Right kidney (tissue), 1 donor: ENCODE data around the gene RAET1E.
"Not testable (repeated sequence)": the region's sequence is repeated elsewhere in the genome, so short reads cannot be mapped to it uniquely, and the experiment has no call there.

Source experiments
- DNase-seq: peaks from one replicate; pipeline ENCODE4 v3.0.0-alpha.2; 2016

The RAET1E gene

DNA sequence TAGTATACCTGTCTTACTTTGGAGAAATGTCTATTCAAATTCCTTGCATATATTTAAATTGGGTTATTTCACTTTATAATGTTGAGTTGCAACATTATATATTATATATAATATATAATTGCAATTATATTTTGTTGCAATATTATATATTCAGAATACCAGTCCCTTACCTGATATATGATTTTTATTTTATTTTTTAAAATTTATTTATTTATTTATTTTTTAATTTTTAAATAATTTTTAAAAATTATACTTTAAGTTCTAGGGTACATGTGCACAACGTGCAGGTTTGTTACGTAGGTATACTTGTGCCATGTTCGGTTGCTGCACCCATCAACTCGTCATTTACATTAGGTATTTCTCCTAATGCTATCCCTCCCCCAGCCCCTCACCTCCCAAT is 29.1 kb upstream of the RAET1E start:
- not testable (repeated sequence) for DNase-seq

DNA sequence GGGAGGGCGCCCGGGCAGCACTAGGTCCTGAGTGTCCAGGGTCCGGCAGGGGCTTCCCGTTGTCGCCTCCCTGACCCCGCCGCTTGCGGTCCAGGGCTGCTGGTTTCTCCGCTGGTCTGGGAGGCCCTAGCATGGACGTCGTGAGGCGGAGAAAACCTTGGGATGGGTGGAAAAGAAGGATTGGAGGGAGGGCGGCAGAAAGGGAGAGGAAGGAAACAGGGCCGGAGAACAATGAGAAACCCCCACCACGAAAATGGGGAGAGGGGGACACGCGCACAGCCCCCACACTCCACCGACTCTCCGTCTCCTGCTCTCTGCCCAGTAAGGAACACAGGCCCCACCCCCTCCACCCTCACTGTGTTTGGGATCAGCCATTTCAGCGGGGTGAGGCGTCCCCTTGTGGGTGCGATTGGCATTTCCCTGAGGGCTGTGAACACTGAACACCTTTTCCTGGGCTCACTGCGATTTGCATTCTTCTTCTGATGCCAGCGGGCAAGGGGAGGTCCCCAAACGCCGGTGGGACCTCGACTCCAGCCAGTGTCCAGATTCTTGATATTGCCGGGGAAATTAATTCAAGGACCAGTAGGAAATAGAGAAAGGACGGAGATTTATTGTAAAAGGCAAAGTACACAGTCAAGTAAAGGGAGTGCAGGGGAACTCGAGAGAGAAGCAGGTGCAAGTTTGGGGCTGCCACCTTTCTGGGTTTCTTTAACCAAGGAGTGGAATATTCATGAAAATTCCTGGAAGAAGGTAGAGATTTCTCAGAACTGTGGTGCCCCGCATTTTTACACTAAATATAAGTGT is 28.3 kb upstream of the RAET1E start:
- peak; percentile 88 for DNase-seq

DNA sequence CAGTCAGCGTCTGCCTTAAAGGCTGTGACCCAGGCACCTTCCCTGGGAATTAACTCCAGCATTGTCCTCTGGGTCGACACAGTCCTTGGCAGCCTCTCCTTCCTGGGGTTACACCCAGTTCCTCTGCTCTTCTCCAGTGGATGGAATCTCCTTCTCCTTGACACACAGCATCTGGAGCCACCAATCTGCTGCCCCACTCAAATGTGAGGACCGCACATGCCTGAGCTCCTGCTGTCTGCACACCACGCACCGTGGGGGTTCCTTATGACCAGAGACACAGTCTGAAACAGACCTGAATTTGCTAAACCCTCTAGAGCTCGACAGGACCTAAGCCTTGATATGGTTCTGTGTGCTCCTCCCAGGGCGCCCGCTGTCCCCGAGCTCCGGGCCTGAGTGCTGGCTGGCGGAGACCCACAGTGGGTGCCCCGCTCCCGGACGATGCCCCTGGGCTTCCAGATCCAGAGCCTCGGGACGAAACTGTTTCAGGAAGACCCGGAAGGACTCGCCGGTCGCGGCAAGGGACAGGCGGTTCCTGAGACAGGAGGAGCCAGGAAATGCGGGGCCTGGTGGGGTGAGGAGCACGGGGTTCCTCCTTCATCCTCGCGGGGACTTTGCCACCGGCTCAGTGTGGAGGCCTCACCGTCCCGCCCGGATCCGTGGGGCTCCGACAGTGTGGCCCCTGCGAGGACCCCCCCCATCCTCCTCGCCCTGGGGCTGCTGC is 27.5 kb upstream of the RAET1E start:
- no peak for DNase-seq

DNA sequence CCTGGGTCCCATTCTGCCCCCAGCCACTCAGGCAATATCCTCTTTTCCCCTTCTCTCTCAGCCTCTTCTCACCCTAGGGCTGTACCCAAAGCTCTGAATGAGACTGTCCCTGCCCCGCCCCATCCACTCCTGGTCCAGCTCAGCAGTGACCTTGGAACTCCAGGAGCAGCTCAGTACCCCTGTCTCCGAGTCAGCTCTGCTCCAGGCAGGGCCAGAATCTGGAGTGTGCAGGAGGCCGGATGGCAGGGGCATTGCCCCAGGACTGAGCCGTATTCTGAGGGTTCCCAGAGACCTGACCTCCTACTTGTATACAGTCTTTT is 27.0 kb upstream of the RAET1E start:
- no peak for DNase-seq

DNA sequence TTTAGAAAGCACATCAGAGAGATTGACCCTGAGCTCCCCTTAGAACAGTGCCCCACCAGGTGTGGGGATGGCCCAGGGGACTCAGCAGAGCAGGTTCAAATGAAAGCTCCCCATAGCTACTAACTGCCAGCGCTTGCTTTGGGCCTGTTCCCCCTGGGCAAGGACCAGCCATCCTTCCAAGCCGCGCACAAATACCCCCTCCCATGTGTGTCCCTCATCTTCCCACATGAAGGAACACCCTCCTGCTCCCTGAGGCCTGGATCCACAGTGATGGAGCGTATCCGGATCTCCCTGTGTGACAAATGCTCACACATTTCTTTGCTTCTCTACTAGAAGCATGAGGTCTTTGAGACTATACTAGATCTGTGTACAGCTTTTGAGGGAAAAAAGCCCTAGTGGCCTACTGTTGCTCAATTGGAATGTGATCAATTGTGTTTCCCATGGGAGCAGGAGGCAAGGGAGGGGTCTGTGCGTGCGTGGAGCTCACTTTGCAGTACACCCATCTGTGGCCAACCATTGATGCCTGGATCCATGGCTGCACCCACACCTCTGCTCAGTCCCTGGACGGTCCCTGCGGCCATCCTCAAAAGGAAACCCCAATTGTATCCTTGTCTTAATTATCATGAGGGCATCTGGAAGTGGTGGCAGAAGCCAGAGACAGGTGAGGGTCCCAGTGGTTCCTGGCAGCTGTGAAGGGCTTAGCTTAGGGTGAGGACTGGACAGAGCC is 26.5 kb upstream of the RAET1E start:
- DNase-seq: no peak

DNA sequence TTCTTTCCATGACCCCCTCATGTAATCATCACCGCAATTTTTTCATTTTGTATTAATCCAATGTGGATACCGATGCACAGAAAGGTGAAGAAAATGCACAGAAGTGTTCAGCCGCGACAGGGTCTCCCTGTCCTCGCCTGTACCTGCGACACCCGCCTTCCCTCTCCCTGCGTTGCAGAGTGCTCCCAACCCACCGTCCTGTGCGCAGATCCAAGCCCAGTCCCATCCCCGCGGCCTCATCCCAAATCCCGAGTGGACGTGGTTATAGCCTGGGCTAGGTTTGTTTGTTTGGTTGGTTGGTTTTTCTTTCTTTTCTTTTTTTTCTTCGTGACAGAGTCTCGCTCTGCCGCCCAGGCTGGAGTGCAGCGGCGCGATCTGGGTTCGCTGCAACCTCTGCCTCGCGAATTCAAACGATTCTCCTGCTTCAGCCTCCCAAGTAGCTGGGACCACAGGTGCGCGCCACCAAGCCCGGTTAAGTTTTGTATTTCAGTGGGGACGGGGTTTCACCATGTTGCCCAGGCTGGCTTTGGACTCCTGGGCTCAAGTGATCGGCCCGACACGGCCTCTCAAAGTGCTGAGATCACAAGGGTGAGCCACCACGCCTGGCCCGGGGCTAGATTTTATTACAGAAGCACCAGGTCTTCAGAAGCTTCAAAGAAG is 25.5 kb upstream of the RAET1E start:
- peak; percentile 76 for DNase-seq

DNA sequence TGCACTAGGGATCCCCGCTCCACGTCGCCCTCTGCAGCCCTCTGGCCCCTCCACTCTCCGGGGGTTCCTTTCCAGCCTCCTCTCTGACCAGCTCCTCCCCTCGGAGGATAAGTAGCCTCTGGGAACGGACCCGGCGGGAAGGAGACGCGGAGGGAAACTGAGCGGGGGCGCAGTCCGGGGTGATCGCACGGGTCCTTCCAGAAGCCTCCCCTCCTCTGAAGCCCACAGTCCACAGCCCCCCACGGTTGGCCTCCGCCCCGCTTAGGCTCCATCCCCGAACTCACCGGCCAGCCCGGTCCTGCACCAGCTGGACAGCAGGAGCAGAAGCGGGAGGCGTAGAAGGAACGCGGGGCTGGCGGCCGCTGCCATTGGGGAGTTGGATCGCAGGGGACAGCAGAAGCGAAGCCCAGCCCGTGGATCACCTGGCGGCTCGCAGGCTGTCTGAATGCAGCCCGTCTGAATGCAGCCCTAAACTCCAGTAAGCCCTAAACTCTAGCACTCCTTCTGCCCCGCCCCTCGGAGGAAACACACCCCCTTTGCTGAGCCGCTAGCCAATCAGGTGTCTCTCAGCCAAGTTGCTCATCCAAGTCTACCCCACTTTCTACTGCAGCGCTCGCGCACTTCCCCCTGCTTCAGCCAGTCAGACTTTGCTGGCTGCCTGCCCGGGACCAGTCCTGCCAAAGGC is 24.9 kb upstream of the RAET1E start, which contains the start of gene RAET1G:
Gene RAET1G, minus strand, starts transcription at position 480 of the 685 bp plus-strand sequence. Its CDS starts 111 bp downstream, at position 369.
- DNase-seq: peak; percentile 79

DNA sequence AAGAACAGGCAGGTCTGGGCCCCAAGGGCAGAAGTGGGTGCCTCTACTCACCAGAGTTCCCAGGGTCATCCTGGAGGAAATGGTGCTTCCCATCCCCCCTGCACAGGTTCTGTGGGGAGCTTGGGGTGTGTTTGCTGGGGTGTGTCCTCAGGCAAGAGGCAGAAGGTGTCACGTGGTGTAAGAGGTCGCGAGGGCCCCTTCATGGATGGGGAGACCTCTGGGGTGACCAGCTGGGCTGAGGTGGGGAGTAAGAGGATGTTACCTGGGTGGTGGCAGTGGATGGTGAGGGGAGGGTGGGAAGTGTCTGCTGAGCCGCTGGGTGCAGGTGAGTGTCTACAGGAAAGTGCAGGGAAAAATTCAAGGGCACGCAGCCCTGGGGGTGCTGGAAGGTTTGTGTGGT is 24.2 kb upstream of the RAET1E start:
- DNase-seq: not testable (repeated sequence)

DNA sequence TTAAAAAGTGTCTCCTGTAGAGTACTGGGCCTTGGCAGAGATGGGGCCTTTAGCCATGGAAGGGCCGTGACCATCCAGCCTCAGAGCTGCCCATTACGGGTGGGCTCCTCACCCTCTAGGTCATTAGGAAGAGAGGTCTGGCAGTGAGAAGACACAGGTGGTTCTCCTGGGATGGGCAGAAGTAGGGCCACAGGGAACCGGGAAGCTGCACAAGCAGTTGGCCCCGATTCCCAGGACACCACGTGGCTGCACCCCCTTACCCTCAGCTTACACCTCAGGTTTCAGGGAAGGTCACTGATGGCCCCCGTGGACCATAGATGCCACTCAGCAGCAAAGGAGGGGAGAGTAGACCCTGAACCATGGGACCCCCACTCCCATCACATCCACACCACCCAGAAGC is 23.4 kb upstream of the RAET1E start:
- no peak for DNase-seq

DNA sequence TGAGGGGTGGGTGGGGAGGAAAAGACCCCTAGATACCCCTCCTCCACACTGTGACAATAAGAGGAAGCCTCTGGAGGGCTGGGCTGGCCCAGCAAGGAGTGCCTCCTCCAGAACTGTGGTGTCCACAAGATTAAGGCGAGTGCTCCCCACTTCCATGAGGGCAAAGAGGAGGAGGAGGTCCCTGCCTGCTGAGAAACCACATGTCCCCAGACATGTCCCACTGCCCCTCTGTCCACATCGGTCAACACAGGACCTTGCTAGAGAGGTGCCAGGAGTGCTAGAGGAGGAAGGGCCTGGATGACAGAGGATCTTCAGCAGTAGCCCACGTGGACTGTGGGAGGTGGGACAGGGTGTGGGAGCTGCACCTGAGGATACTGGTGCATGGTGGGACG is 21.9 kb upstream of the RAET1E start:
- no peak for DNase-seq

DNA sequence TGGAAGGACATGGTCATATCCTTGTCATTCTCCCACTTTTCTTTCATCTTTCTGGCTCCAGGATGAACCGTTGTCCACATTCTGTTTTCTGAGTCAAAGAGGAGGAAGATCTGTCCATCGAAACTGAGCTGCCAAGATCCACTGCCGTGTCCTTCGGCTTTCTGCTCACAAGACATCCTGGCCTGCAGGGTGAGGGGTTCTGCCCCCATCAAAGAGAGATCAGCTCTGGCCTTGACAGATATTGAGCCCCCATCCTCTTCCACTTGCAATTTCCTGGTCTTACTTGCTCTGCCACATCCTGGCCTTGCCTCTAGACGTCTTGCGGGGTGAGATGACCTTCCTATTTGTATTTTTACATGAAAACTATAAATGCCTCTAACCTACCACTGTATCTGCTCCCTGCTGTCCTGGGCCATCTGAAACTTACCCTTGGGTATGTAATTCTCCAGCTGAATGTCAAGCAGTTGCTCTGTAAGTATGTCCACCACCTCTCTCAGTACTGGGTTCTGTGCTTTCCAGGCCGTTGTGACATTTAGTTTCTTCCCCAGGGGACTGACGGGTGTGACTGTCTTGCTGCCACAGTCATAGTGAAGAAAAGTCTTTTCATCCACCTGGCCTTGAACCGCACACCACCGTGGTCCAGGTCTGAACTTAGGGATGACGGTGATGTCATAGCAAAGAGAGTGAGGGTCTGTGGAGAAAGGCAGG is 21.4 kb upstream of the RAET1E start:
- DNase-seq: not testable (repeated sequence)

DNA sequence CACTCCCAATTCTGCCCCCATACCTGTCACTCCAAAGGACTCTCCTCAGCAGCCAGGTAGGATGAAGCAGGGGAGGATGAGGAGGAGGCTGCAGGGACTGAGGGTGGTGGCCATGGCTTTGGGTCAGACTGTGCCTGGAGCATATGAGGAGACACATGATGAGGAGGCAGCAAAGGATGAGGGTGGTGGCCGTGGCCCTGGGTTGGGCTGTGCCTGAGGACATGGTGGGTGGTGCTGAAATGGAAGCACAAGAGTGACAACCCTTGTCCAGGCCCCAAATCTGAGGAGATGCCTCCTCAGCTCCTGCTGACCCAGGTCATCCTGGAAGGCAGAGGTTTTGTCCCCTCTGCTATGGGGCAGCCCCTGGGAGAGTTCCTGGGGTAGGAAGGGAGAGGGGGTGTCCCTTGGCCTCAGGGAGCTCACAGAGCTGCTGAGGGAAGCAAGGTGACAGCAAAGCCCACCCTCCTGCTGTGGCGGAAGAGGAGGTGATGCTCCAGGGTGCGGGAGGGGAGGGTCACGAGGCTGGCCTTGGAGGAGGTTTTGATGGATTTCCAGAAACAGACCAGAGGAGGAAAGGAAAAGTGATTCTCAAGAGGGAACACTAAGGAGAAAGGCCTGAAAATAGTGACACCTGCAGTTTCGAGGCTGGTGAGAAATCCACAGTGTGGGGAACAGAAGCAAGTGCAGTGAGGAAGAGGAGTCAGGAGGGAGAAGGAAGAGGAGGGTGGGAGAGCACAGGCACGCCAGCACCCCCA is 20.4 kb upstream of the RAET1E start:
- no peak for DNase-seq

DNA sequence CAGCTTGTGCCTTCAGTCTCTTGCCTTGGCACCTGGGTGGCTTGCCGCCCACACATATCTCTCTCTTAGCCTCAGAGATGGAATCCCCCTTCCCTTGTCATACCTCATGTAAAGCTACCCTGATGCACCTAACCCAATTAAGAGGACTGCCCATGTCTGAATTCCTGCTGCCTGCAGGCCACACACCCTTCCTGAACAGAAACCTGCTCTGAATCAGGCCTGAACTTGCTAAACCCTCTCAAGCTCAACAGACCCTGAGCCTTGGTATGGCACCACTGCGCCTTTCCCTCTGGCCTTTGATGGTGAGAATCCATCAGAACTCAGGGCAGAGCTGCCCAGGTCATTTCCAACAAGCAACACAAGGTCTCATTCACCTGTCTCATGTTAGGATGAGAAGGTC is 19.8 kb upstream of the RAET1E start:
- no peak for DNase-seq

DNA sequence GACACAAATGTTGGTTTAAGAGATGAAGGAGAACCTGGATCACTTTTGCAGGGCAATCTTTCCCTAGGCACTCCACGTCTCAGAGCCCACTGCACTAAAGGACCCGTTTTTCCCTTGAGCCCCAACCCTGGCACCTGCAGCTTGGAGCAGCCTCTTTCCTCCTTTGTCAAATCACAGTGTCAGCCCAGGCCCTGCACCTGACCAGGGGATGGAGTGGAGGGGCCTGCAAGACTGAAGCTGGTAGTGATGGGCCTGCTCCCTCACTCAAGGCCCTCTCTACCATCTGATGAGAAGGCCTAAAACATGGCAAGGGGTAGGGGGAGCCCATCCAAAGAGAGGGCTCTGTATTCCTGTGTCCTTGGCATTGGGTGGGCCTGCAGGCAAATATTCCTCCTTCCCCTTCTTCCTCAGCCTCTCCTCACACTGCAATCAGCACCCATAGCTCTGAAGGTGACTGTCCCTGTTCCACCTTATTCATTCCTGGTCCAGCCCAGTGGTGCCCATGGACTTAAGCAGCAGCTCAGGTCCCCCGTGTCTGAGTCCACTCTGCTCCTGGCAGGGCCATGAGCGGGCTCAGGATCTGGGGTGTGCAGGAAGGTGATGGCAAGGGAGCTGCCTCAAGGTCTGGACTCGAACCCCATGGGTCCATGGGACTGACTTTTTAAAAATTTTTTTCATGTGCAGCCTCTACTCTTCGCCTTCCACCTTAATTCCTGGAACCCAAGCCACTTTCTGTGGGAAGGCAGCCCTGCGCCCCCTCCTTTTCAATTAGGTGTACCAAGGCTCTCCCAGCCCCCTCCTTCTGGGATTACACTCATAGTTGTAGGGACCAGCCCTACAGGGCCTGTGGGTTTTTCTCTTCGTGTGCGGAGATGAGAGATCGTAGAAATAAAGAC is 18.3 kb upstream of the RAET1E start:
- DNase-seq: no peak

DNA sequence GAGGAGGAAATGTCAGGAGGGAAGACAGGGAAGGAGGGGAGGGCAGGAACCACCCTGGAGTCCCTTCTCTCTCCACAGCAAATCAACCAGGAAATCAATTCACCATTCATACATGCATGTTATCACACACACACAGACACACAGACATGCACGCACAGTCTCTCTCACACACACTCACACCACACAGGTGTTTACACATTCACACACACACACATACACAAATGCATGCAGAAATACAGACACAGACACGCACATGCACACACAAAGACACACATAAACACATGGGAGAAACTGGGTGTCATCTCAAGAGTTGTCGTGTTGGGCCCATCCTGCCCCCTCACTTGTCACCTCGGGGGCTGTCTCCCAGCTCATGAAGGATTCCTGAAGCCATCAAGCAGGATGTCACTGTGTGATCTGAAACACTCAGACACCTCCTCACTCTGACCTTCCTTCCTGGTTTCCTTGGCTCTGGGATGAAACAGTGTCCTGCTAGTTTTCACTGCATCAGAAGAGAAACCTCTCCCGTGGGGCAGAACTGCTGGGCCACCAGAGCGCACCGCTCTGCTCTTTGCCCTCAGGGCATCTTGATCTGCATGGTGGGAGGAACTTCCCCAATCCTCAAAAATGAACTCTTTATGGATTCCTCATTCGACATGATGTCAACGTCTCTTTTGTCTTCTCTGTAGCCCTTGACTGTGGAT is 15.8 kb upstream of the RAET1E start:
- no peak for DNase-seq

DNA sequence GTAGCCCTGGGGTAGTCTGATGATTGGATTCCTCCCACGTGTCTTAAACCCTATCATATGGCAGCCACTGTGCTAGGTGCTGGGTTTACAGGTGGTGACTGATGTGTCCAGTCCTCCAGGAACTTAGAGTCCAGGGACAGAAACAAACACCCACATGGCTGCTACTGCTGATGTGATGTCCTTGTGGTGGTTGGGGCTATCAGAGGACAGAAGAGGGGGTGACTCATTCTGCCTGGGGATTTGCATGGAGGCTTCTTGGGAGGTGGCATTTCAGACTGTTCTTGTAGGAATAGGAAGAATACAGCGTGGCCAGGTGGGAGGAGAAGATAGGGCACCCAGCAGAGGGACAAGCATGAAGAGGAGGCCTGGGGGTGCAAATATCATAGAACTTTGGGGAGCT is 15.2 kb upstream of the RAET1E start:
- DNase-seq: no peak

DNA sequence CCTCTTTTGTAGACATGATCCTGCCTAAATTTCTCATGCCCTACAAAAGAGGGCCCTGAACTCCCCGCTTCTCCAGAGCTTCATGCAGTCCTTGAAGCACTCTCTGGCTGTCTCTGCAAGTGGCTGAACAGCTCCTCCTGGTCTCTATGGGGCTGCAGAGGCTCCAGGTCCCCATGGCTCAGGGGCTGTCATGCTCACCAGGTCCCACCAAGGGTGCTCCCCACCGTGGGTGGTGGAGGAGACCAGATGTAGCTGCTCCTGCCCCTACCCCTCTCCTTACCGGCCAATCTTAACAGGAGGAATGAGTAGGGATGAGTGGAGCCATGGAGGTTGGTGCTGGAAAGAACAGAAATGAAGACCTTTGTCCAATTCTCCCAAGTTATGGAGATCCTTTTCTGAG is 14.8 kb upstream of the RAET1E start:
- DNase-seq: not testable (repeated sequence)

DNA sequence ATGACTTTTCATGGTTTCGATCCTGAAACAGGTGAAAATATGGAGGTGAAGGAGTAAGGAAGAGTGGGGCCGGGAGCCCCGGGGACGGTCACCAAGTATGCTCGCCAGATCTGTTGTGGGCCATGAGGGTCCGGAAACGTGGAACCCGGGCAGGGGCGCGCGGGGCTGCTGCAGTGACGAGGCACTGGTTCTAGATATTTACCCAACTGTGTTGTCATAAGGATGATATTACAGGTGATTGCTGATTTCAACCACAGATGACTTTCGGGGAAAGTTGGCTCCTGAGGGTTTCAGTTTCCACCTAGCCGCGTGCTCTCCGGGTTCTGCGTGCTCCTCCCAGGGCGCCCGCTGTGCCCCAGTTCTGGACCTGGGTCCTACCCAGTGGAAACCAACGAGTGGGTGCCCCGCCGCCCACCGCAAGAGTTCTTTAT is 12.8 kb upstream of the RAET1E start:
- DNase-seq: no peak
